MM.1S (cell line): Measurements from ENCODE around the gene PTPN13.

Source experiments
- DNase-seq: peaks from one replicate; pipeline ENCODE4 v3.0.0-alpha.2; 2015
- H2AFZ ChIP-seq: fragments of 300-600 bp; sonication (generic); 2 replicates; pipeline ENCODE4 v1.6.0; 2016; ENCODE audit warnings: antibody characterized with exemption, low read length
- H3F3A ChIP-seq: fragments of 300-600 bp; sonication (generic); 2 replicates; pipeline ENCODE4 v1.6.1; 2016; ENCODE audit warnings: mild to moderate bottlenecking, antibody characterized with exemption, low read length, moderate library complexity, mixed read lengths; ENCODE audit not compliant: insufficient read depth
- H3K27ac ChIP-seq: fragments of 300-600 bp; sonication (generic); 2 replicates; pipeline ENCODE4 v1.5.1; 2016; ENCODE audit warnings: mild to moderate bottlenecking, low read length
- H3K27me3 ChIP-seq: fragments of 300-600 bp; sonication (generic); replicated peaks from 2 replicates; pipeline ENCODE4 v1.6.0; 2016; ENCODE audit warnings: low read length; ENCODE audit not compliant: insufficient read depth
- H3K36me3 ChIP-seq: fragments of 300-600 bp; sonication (generic); replicated peaks from 2 replicates; pipeline ENCODE4 v1.6.1; 2016; ENCODE audit warnings: mild to moderate bottlenecking, low read length, mixed read lengths; ENCODE audit not compliant: insufficient read depth
- H3K4me1 ChIP-seq: fragments of 300-600 bp; sonication (generic); 2 replicates; pipeline ENCODE4 v1.6.1; 2016; ENCODE audit warnings: low read length, mixed read lengths
- H3K4me2 ChIP-seq: fragments of 300-600 bp; sonication (generic); 2 replicates; pipeline ENCODE4 v1.6.0; 2016; ENCODE audit warnings: low read depth, low read length
- H3K4me3 ChIP-seq: fragments of 300-600 bp; sonication (generic); 2 replicates; pipeline ENCODE4 v1.5.1; 2016; ENCODE audit warnings: low read length, mixed read lengths
- H3K79me2 ChIP-seq: fragments of 300-600 bp; sonication (generic); 2 replicates; pipeline ENCODE4 v1.6.1; 2016; ENCODE audit warnings: mixed run types, low read length, mixed read lengths
- H3K9ac ChIP-seq: fragments of 300-600 bp; sonication (generic); 2 replicates; pipeline ENCODE4 v1.6.1; 2016; ENCODE audit warnings: low read length, mixed read lengths
- H3K9me2 ChIP-seq: fragments of 300-600 bp; sonication (generic); replicated peaks from 2 replicates; pipeline ENCODE4 v1.6.1; 2016; ENCODE audit warnings: mild to moderate bottlenecking, low read length, mixed read lengths; ENCODE audit not compliant: insufficient read depth
- H3K9me3 ChIP-seq: fragments of 300-600 bp; sonication (generic); replicated peaks from 2 replicates; pipeline ENCODE4 v1.6.1; 2016; ENCODE audit warnings: mild to moderate bottlenecking, low read length, mixed read lengths; ENCODE audit not compliant: insufficient read depth
- H4K20me1 ChIP-seq: fragments of 300-600 bp; sonication (generic); 2 replicates; pipeline ENCODE4 v1.6.1; 2016; ENCODE audit warnings: mild to moderate bottlenecking, low read length, moderate library complexity, mixed read lengths; ENCODE audit not compliant: insufficient read depth
- EZH2 ChIP-seq: fragments of 300-600 bp; sonication (generic); optimal IDR thresholded peaks from 2 replicates; pipeline ENCODE3; 2017; ENCODE audit warnings: low read depth, mild to moderate bottlenecking, antibody characterized with exemption, low read length, mixed read lengths
- EZH2phosphoT487 ChIP-seq: fragments of 300-600 bp; sonication (generic); IDR thresholded peaks from 2 replicates; pipeline ENCODE4 v1.6.1; 2018; ENCODE audit warnings: antibody characterized with exemption, low read length
- TF ChIP-seq, protein P1 (sequence below): fragments of 300-600 bp; sonication (generic); IDR thresholded peaks from 2 replicates; pipeline ENCODE4 v1.5.1; 2016; ENCODE audit warnings: antibody characterized with exemption, low read length, mixed read lengths

The PTPN13 gene

GRCh38 chr4:86657910-86658309, 63.8 kb downstream of the PTPN13 start:
- H3K4me2 ChIP-seq: no peak overlapping the region
- no peaks in the 10 kb centered on the region for H3K4me1 ChIP-seq
- no peak overlapping the region for H2AFZ ChIP-seq

GRCh38 chr4:86660401-86660800, 66.3 kb downstream of the PTPN13 start:
- H3K9me2 ChIP-seq: no peaks in the 10 kb centered on the region
- H3K27me3 ChIP-seq: no peaks in the 10 kb centered on the region
- no peak overlapping the region for H2AFZ ChIP-seq
- no peaks in the 10 kb centered on the region for H3K4me1 ChIP-seq
- no peaks in the 10 kb centered on the region for H3K9me3 ChIP-seq
- no peak overlapping the region for H3K9ac ChIP-seq
- no peaks in the 10 kb centered on the region for H3K36me3 ChIP-seq
- H3F3A ChIP-seq: no peaks in the 10 kb centered on the region
- no peak overlapping the region for H3K27ac ChIP-seq
- H4K20me1 ChIP-seq: no peaks in the 10 kb centered on the region
- H3K4me3 ChIP-seq: no peak overlapping the region
- no peaks in the 10 kb centered on the region for H3K79me2 ChIP-seq
- H3K4me2 ChIP-seq: no peak overlapping the region
- TF ChIP-seq, protein P1, sequence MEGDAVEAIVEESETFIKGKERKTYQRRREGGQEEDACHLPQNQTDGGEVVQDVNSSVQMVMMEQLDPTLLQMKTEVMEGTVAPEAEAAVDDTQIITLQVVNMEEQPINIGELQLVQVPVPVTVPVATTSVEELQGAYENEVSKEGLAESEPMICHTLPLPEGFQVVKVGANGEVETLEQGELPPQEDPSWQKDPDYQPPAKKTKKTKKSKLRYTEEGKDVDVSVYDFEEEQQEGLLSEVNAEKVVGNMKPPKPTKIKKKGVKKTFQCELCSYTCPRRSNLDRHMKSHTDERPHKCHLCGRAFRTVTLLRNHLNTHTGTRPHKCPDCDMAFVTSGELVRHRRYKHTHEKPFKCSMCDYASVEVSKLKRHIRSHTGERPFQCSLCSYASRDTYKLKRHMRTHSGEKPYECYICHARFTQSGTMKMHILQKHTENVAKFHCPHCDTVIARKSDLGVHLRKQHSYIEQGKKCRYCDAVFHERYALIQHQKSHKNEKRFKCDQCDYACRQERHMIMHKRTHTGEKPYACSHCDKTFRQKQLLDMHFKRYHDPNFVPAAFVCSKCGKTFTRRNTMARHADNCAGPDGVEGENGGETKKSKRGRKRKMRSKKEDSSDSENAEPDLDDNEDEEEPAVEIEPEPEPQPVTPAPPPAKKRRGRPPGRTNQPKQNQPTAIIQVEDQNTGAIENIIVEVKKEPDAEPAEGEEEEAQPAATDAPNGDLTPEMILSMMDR: no peak
- TF ChIP-seq EZH2: no peak
- TF ChIP-seq EZH2phosphoT487: no peak
- no peak for DNase-seq

More at GRCh38 chr4:86657910-86658309, 63.8 kb downstream of the PTPN13 start:
- no peaks in the 10 kb centered on the region for H3F3A ChIP-seq
- no peak overlapping the region for H3K4me3 ChIP-seq
- no peaks in the 10 kb centered on the region for H3K9me3 ChIP-seq
- H4K20me1 ChIP-seq: no peaks in the 10 kb centered on the region
- no peaks in the 10 kb centered on the region for H3K27me3 ChIP-seq
- H3K9ac ChIP-seq: no peak overlapping the region
- TF ChIP-seq EZH2phosphoT487: no peak
- TF ChIP-seq EZH2: no peak
- TF ChIP-seq, protein P1: no peak
- no peaks in the 10 kb centered on the region for H3K36me3 ChIP-seq
- H3K79me2 ChIP-seq: no peaks in the 10 kb centered on the region
- DNase-seq: peak; percentile 27
- no peak overlapping the region for H3K27ac ChIP-seq
- no peaks in the 10 kb centered on the region for H3K9me2 ChIP-seq

- Histone ChIP-seq H3K9ac (no peak overlapping the region), H3K79me2 (no peaks in the 10 kb centered on the region), H3F3A (no peaks in the 10 kb centered on the region), H3K27ac (no peak overlapping the region), H3K4me1 (no peaks in the 10 kb centered on the region), H3K9me3 (no peaks in the 10 kb centered on the region), H3K4me2 (no peak overlapping the region), H2AFZ (no peak overlapping the region), H3K4me3 (no peak overlapping the region), H3K27me3 (no peaks in the 10 kb centered on the region), H4K20me1 (no peaks in the 10 kb centered on the region), H3K9me2 (no peaks in the 10 kb centered on the region), H3K36me3 (no peaks in the 10 kb centered on the region)
- no peak for DNase-seq
- no peak for TF ChIP-seq EZH2
- no peak for TF ChIP-seq EZH2phosphoT487
- TF ChIP-seq, protein P1: no peak
These were observed 66.9 kb downstream of the PTPN13 start for GRCh38 chr4:86661006-86661405.
